Measurements from ENCODE around the gene ENTPD8. TPM values are rescaled to one million over a fixed set of nuclear protein-coding genes. Genes with fewer than 3 reads are reported as not detected.

ENTPD8 gene
- total RNA-seq, 1 donor from 2014 or later, result 0.21 TPM

GRCh38 chr9:137397675-137398423, 43.3 kb downstream of the ENTPD8 start:
- Mint-ChIP-seq H3K9me3 (ENCODE audit: unreplicated experiment) (no peaks in the 10 kb centered on the region), H3K27ac (ENCODE audit: unreplicated experiment) (peak overlapping the region; percentile 64), H3K36me3 (ENCODE audit: low read depth, unreplicated experiment) (peaks cover 33% of the 10 kb centered on the region), H3K4me1 (ENCODE audit: unreplicated experiment) (peaks cover 5% of the 10 kb centered on the region), H3K4me3 (ENCODE audit: unreplicated experiment) (peak overlapping the region; percentile 48), H3K27me3 (ENCODE audit: unreplicated experiment) (peaks cover 7% of the 10 kb centered on the region)
- TF ChIP-seq CTCF (IDR thresholded peaks at IDR 0.05; ENCODE audit: unreplicated experiment), result no peak
- no peak for DNase-seq (ENCODE audit: low spot score)

GRCh38 chr9:137396634-137397367, 44.4 kb downstream of the ENTPD8 start:
- Mint-ChIP-seq H3K27me3 (ENCODE audit: unreplicated experiment) (peaks cover 7% of the 10 kb centered on the region), H3K4me3 (ENCODE audit: unreplicated experiment) (no peak overlapping the region), H3K4me1 (ENCODE audit: unreplicated experiment) (peaks cover 5% of the 10 kb centered on the region), H3K27ac (ENCODE audit: unreplicated experiment) (no peak overlapping the region), H3K36me3 (ENCODE audit: low read depth, unreplicated experiment) (peaks cover 23% of the 10 kb centered on the region), H3K9me3 (ENCODE audit: unreplicated experiment) (no peaks in the 10 kb centered on the region)
- TF ChIP-seq CTCF (IDR thresholded peaks at IDR 0.05; ENCODE audit: unreplicated experiment), result no peak
- no peak for DNase-seq (ENCODE audit: low spot score)

GRCh38 chr9:137396227-137396626, 44.9 kb downstream of the ENTPD8 start:
- Mint-ChIP-seq H3K36me3 (ENCODE audit: low read depth, unreplicated experiment) (peaks cover 22% of the 10 kb centered on the region), H3K27ac (ENCODE audit: unreplicated experiment) (no peak overlapping the region), H3K9me3 (ENCODE audit: unreplicated experiment) (no peaks in the 10 kb centered on the region), H3K4me1 (ENCODE audit: unreplicated experiment) (peaks cover 5% of the 10 kb centered on the region), H3K4me3 (ENCODE audit: unreplicated experiment) (no peak overlapping the region), H3K27me3 (ENCODE audit: unreplicated experiment) (peaks cover 7% of the 10 kb centered on the region)
- no peak for TF ChIP-seq CTCF (IDR thresholded peaks at IDR 0.05; ENCODE audit: unreplicated experiment)
- DNase-seq (ENCODE audit: low spot score), result no peak

- H3K27me3 Mint-ChIP-seq (ENCODE audit: unreplicated experiment), result peaks cover 9% of the 10 kb centered on the region
- peaks cover 22% of the 10 kb centered on the region for H3K36me3 Mint-ChIP-seq (ENCODE audit: low read depth, unreplicated experiment)
Observed at GRCh38 chr9:137395666-137396010, 45.5 kb downstream of the ENTPD8 start.

More at GRCh38 chr9:137395666-137396010, 45.5 kb downstream of the ENTPD8 start:
- H3K4me3 Mint-ChIP-seq (ENCODE audit: unreplicated experiment), result no peak overlapping the region
- DNase-seq (ENCODE audit: low spot score), result no peak
- H3K9me3 Mint-ChIP-seq (ENCODE audit: unreplicated experiment), result no peaks in the 10 kb centered on the region
- H3K27ac Mint-ChIP-seq (ENCODE audit: unreplicated experiment), result no peak overlapping the region
- H3K4me1 Mint-ChIP-seq (ENCODE audit: unreplicated experiment), result peaks cover 5% of the 10 kb centered on the region
- TF ChIP-seq CTCF (IDR thresholded peaks at IDR 0.05; ENCODE audit: unreplicated experiment), result no peak
